ENCODE results near the gene CDH3.

- TF ChIP-seq CTCF (IDR thresholded peaks at IDR 0.05) (peak; percentile 40 to 66 (median 47)), POLR2A (IDR thresholded peaks at IDR 0.05; ENCODE audit: low read depth) (no peak)
These were observed 59.2 kb downstream of the CDH3 start for GRCh38 chr16:68704232-68704867.

All from esophagus muscularis mucosa (tissue), 3 donors.